ENCODE measurements around the gene ACAN.

GRCh38 chr15:88848203-88848602 is 45.0 kb downstream of the ACAN start:
- TF ChIP-seq, protein P1, sequence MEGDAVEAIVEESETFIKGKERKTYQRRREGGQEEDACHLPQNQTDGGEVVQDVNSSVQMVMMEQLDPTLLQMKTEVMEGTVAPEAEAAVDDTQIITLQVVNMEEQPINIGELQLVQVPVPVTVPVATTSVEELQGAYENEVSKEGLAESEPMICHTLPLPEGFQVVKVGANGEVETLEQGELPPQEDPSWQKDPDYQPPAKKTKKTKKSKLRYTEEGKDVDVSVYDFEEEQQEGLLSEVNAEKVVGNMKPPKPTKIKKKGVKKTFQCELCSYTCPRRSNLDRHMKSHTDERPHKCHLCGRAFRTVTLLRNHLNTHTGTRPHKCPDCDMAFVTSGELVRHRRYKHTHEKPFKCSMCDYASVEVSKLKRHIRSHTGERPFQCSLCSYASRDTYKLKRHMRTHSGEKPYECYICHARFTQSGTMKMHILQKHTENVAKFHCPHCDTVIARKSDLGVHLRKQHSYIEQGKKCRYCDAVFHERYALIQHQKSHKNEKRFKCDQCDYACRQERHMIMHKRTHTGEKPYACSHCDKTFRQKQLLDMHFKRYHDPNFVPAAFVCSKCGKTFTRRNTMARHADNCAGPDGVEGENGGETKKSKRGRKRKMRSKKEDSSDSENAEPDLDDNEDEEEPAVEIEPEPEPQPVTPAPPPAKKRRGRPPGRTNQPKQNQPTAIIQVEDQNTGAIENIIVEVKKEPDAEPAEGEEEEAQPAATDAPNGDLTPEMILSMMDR (IDR thresholded peaks at IDR 0.05; ENCODE audit: low read length) = no peak
- TF ChIP-seq EZH2phosphoT487 (IDR thresholded peaks at IDR 0.05; ENCODE audit: low read length) (no peak), EZH2 (optimal IDR thresholded peaks at IDR 0.05; ENCODE audit: low read depth, low read length) (no peak)

All from MM.1S (cell line).